ENCODE results near the gene NACC1. TPM values are rescaled to one million over a fixed set of nuclear protein-coding genes. Genes with fewer than 3 reads are reported as not detected.
A peak's percentile ranks its signal among the peaks of the same experiment; 100 is the strongest.

NACC1 gene
- total and polyA plus RNA-seq, 2 of the 13 experiments (the other 11 are each of a cell fraction or from before 2014, with no cell fraction given) = 31.8 to 42.3 TPM

DNA sequence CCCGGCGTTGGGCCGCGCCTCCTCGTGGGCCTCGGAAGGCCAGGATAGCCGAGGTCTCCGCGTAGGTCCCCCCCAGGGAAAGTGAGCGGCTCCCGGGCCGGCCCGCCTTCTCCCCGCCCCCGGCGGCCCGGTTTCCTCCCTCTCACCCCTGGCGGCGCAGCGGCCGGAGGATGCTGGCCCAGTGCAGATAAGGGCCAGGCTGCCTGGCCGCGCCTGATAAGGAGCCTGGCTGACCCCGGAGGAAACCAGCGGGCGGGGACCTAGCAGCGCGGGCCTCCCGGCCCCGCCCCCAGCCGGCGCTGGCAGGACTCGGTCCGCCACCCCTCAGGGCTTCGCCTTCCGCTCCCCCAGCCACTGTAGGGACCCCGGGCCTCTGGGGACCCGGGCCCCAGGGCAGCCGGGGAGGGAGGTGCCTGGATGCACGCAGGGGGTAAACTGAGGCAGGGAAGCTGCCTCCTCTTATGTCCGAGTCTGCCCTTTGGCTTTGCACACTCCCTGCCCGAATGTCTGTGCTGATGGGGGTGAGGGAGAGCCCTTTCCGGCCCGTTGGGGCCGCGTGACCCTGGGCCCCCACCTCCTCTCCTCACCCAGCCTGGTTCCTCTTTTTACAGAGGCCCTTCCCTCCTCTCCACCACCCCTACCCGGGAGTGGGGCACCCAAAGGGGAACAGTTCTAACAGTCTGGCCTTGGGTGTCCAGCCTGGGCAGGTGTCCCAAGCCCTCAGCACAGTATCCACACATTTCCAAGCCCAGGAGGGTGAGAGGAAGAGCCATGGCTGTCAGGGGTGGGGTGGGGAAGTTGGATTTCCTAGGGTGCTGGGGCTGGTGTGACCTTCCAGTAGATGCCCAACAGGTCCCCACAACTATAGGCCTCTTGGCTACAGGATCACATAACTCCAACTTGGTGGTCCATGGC lies 15.1 kb upstream of the NACC1 start, which contains the start of gene LYL1 (continued):
- TF ChIP-seq ZBED4 (CRISPR knock-in tag; IDR thresholded peaks at IDR 0.05; ENCODE audit: borderline replicate concordance) = peak; percentile 74; the same call in 1 of the 2 replicates
- TF ChIP-seq, protein P1, sequence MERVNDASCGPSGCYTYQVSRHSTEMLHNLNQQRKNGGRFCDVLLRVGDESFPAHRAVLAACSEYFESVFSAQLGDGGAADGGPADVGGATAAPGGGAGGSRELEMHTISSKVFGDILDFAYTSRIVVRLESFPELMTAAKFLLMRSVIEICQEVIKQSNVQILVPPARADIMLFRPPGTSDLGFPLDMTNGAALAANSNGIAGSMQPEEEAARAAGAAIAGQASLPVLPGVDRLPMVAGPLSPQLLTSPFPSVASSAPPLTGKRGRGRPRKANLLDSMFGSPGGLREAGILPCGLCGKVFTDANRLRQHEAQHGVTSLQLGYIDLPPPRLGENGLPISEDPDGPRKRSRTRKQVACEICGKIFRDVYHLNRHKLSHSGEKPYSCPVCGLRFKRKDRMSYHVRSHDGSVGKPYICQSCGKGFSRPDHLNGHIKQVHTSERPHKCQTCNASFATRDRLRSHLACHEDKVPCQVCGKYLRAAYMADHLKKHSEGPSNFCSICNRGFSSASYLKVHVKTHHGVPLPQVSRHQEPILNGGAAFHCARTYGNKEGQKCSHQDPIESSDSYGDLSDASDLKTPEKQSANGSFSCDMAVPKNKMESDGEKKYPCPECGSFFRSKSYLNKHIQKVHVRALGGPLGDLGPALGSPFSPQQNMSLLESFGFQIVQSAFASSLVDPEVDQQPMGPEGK (CRISPR knock-in tag; IDR thresholded peaks at IDR 0.05) = peak; percentile 56; the same call in 1 of the 2 replicates
- TF ChIP-seq HNRNPLL (IDR thresholded peaks at IDR 0.05; ENCODE audit: low read depth, low read length, poor library complexity, severe bottlenecking) = peak; percentile 42
- no peak for TF ChIP-seq GLI4 (CRISPR knock-in tag; IDR thresholded peaks at IDR 0.05; ENCODE audit: borderline replicate concordance)
- no peak for TF ChIP-seq ISL2 (CRISPR knock-in tag; IDR thresholded peaks at IDR 0.05)
- no peak for TF ChIP-seq KDM2A (CRISPR knock-in tag; IDR thresholded peaks at IDR 0.05; ENCODE audit: borderline replicate concordance, low read depth)
- TF ChIP-seq, protein P2, sequence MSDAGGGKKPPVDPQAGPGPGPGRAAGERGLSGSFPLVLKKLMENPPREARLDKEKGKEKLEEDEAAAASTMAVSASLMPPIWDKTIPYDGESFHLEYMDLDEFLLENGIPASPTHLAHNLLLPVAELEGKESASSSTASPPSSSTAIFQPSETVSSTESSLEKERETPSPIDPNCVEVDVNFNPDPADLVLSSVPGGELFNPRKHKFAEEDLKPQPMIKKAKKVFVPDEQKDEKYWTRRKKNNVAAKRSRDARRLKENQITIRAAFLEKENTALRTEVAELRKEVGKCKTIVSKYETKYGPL (CRISPR knock-in tag; IDR thresholded peaks at IDR 0.05) = no peak
- TF ChIP-seq IRF9 (CRISPR knock-in tag; IDR thresholded peaks at IDR 0.05; ENCODE audit: borderline replicate concordance) = 0 out of 2 replicates have a peak, but pooled peaks have one; percentile 31
- no peak for TF ChIP-seq MAZ (IDR thresholded peaks at IDR 0.05; ENCODE audit: borderline replicate concordance, low read depth, low read length)
- 0 out of 2 replicates have a peak, but pooled peaks have one; percentile 31 for TF ChIP-seq MAZ (CRISPR knock-in tag; IDR thresholded peaks at IDR 0.05; ENCODE audit: low read depth)
- TF ChIP-seq NR1H2 (CRISPR knock-in tag; IDR thresholded peaks at IDR 0.05; ENCODE audit: borderline replicate concordance, low read depth) = 0 out of 2 replicates have a peak, but pooled peaks have one; percentile 19
- TF ChIP-seq AGO1 (IDR thresholded peaks at IDR 0.05; ENCODE audit: low read depth, low read length, poor library complexity, severe bottlenecking) = peak; percentile 62
- TF ChIP-seq ZNF557 (CRISPR knock-in tag; IDR thresholded peaks at IDR 0.05) = no peak
- TF ChIP-seq AGO2 (optimal IDR thresholded peaks at IDR 0.05; ENCODE audit: low read depth, low read length) = peak; percentile 31
- TF ChIP-seq UBTF (CRISPR knock-in tag; IDR thresholded peaks at IDR 0.05) = peak; percentile 64
- TF ChIP-seq STAG1 (CRISPR knock-in tag; IDR thresholded peaks at IDR 0.05) = no peak

Measured in HepG2 (cell line).